Measurements from ENCODE around the gene ZSCAN31.

ZSCAN31 gene

GRCh38 chr6:28357036-28357435 is 21.1 kb upstream of the ZSCAN31 start:
- Histone ChIP-seq H3K4ac (ENCODE audit: low read depth in 1 of 2, low read length in 2 of 2) (peak overlapping the region; percentile 83 to 96), H3K18ac (ENCODE audit: low read depth in 1 of 2, low read length in 2 of 2) (peak overlapping the region; percentile 56 to 93), H3K27ac (ENCODE audit: low read length, poor library complexity, severe bottlenecking) (no peak overlapping the region), H3K9me3 (ENCODE audit: control insufficient read depth, low read length) (no peaks in the 10 kb centered on the region), H3K36me3 (ENCODE audit: control insufficient read depth in 1 of 2, insufficient read depth in 2 of 2, low read depth in 1 of 2, low read length in 2 of 2) (peaks cover 2 to 7% of the 10 kb centered on the region in 2 experiments), H3K4me1 (ENCODE audit: control insufficient read depth, insufficient read depth, low read depth, low read length) (peaks cover 11% of the 10 kb centered on the region), H3K4me3 (ENCODE audit: insufficient read depth in 1 of 2, low read depth in 1 of 2, low read length in 2 of 2) (no peak overlapping the region), H4K91ac (ENCODE audit: low read length) (peak overlapping the region; percentile 95), H2BK5ac (ENCODE audit: low read depth, low read length, poor library complexity, severe bottlenecking) (no peak overlapping the region), H4K8ac (ENCODE audit: low read length) (peak overlapping the region; percentile 98), H2AFZ (ENCODE audit: low read depth, low read length) (no peak overlapping the region), H2AK5ac (ENCODE audit: low read length, severe bottlenecking) (peak overlapping the region; percentile 65), H3K79me1 (replicated peaks; ENCODE audit: low read length, poor library complexity, severe bottlenecking) (peaks cover 32% of the 10 kb centered on the region), H2BK12ac (ENCODE audit: low read length in 2 of 2) (peak overlapping the region; percentile 7 to 84), H3K9ac (ENCODE audit: low read length) (peak overlapping the region; percentile 90), H3K4me2 (ENCODE audit: low read length, poor library complexity, severe bottlenecking) (no peak overlapping the region), H3K27me3 (ENCODE audit: control insufficient read depth in 1 of 2, insufficient read depth in 1 of 2, low read length in 2 of 2) (no peaks in the 10 kb centered on the region), H2BK120ac (ENCODE audit: low read depth, low read length) (peak overlapping the region; percentile 90), H2BK15ac (ENCODE audit: low read depth, poor library complexity, severe bottlenecking) (no peak overlapping the region), H3K14ac (ENCODE audit: low read length in 2 of 2) (peak overlapping the region in 1 of 2 experiments; percentile 61), H3K23ac (ENCODE audit: low read length in 2 of 2) (no peak overlapping the region)
- DNase-seq: peak; percentile 78
- WGBS: 29% methylated on average over 6 of the region's 6 CpGs

DNA sequence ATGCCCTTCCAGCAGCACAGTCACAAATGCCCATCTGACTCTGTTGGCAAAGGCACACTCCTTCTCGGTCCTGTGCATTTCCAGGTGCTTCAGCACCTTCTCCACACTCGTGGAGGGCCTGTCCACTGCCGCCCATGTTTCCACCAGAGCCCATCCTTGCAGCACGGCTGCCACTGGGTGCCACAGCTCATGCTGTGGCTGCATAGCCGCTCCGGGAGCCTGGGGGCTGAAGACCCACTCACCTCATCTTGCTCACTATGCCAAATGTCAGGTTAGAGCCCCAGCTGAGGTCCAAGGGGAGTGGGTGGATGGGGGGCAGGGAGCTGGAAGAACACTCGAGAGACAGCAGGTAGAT is 20.7 kb upstream of the ZSCAN31 start:
- no peak overlapping the region for H3K23ac ChIP-seq (ENCODE audit: low read length in 2 of 2)
- H2BK12ac ChIP-seq (ENCODE audit: low read length in 2 of 2): peak overlapping the region; percentile 7 to 84
- H3K18ac ChIP-seq (ENCODE audit: low read depth in 1 of 2, low read length in 2 of 2): peak overlapping the region; percentile 56 to 93
- H2BK5ac ChIP-seq (ENCODE audit: low read depth, low read length, poor library complexity, severe bottlenecking): no peak overlapping the region
- H3K79me1 ChIP-seq (replicated peaks; ENCODE audit: low read length, poor library complexity, severe bottlenecking): peaks cover 31% of the 10 kb centered on the region
- peak overlapping the region; percentile 83 to 96 for H3K4ac ChIP-seq (ENCODE audit: low read depth in 1 of 2, low read length in 2 of 2)
- H3K4me3 ChIP-seq (ENCODE audit: insufficient read depth in 1 of 2, low read depth in 1 of 2, low read length in 2 of 2): peak overlapping the region in 1 of 2 experiments; percentile 84
- no peaks in the 10 kb centered on the region for H3K9me3 ChIP-seq (ENCODE audit: control insufficient read depth, low read length)
- H3K14ac ChIP-seq (ENCODE audit: low read length in 2 of 2): peak overlapping the region in 1 of 2 experiments; percentile 73
- peak overlapping the region; percentile 65 for H2AK5ac ChIP-seq (ENCODE audit: low read length, severe bottlenecking)
- peaks cover 2 to 5% of the 10 kb centered on the region in 2 experiments for H3K36me3 ChIP-seq (ENCODE audit: control insufficient read depth in 1 of 2, insufficient read depth in 2 of 2, low read depth in 1 of 2, low read length in 2 of 2)
- H4K91ac ChIP-seq (ENCODE audit: low read length): peak overlapping the region; percentile 95
- peak overlapping the region; percentile 90 for H2BK120ac ChIP-seq (ENCODE audit: low read depth, low read length)
- peak overlapping the region; percentile 41 for H3K27ac ChIP-seq (ENCODE audit: low read length, poor library complexity, severe bottlenecking)
- H3K9ac ChIP-seq (ENCODE audit: low read length): peak overlapping the region; percentile 90
- 84% methylated on average over 4 of the region's 7 CpGs for WGBS
- H2BK15ac ChIP-seq (ENCODE audit: low read depth, poor library complexity, severe bottlenecking): peak overlapping the region; percentile 20
- DNase-seq: no peak
- H3K4me2 ChIP-seq (ENCODE audit: low read length, poor library complexity, severe bottlenecking): no peak overlapping the region
- no peaks in the 10 kb centered on the region for H3K27me3 ChIP-seq (ENCODE audit: control insufficient read depth in 1 of 2, insufficient read depth in 1 of 2, low read length in 2 of 2)
- H4K8ac ChIP-seq (ENCODE audit: low read length): peak overlapping the region; percentile 98
- no peak overlapping the region for H2AFZ ChIP-seq (ENCODE audit: low read depth, low read length)
- peaks cover 11% of the 10 kb centered on the region for H3K4me1 ChIP-seq (ENCODE audit: control insufficient read depth, insufficient read depth, low read depth, low read length)

DNA sequence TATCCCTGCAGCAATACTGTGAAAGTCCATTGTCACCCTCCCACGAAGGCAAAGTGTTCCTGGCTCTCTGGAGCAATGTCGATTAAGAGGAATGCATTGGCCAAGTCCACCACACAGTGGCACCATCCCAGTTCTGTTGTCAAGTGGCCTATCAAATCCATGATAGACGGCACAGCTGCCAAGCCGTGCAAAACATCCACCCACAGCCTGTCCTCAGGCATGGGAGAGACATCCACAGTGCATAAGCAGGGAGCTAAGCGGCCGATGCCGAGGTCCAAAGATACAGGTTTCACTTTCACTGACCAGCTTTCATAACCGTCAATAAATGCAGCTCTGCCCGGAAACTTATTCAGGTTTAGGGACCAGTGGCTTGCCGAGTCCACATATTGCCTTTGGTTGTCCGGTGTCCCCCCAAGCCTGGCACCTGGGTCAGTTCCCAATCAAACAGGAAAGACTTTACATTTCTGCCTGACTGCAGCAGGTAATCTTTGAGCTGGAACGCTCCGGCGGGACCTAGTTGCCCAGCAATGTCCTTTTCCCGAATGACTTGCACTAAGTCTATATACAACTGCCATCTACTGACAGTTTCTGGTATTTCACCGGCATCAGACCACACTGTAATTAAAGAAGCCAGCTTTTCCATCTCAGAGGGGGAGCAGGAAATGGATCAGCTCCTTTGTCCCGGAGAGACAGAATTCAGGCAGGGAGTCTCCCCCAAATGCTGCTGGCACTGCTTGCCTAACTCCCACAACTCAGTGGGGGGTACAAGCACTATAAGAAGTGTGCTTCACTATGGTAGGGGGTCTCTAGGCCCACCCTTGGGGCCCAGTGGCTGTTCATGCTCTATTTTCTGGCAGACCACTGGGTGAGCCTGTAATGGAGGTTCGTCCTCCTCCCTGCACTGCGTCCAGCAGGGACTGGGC is 20.1 kb upstream of the ZSCAN31 start:
- H2AK5ac ChIP-seq (ENCODE audit: low read length, severe bottlenecking): peak overlapping the region; percentile 55
- H2BK120ac ChIP-seq (ENCODE audit: low read depth, low read length): peak overlapping the region; percentile 90
- no peaks in the 10 kb centered on the region for H3K27me3 ChIP-seq (ENCODE audit: control insufficient read depth in 1 of 2, insufficient read depth in 1 of 2, low read length in 2 of 2)
- no peak overlapping the region for H2BK5ac ChIP-seq (ENCODE audit: low read depth, low read length, poor library complexity, severe bottlenecking)
- peak overlapping the region; percentile 95 for H4K91ac ChIP-seq (ENCODE audit: low read length)
- no peaks in the 10 kb centered on the region for H3K9me3 ChIP-seq (ENCODE audit: control insufficient read depth, low read length)
- peak overlapping the region; percentile 98 for H4K8ac ChIP-seq (ENCODE audit: low read length)
- peak overlapping the region; percentile 83 to 96 for H3K4ac ChIP-seq (ENCODE audit: low read depth in 1 of 2, low read length in 2 of 2)
- H2BK15ac ChIP-seq (ENCODE audit: low read depth, poor library complexity, severe bottlenecking): peak overlapping the region; percentile 20
- peak overlapping the region; percentile 64 for H3K27ac ChIP-seq (ENCODE audit: low read length, poor library complexity, severe bottlenecking)
- peak overlapping the region in 1 of 2 experiments; percentile 73 for H3K14ac ChIP-seq (ENCODE audit: low read length in 2 of 2)
- H3K9ac ChIP-seq (ENCODE audit: low read length): peak overlapping the region; percentile 90
- peak overlapping the region; percentile 42 to 84 for H3K4me3 ChIP-seq (ENCODE audit: insufficient read depth in 1 of 2, low read depth in 1 of 2, low read length in 2 of 2)
- peak overlapping the region; percentile 20 for H3K4me2 ChIP-seq (ENCODE audit: low read length, poor library complexity, severe bottlenecking)
- peak; percentile 93 for DNase-seq
- H2AFZ ChIP-seq (ENCODE audit: low read depth, low read length): no peak overlapping the region
- peak overlapping the region; percentile 56 to 93 for H3K18ac ChIP-seq (ENCODE audit: low read depth in 1 of 2, low read length in 2 of 2)
- no peak overlapping the region for H3K23ac ChIP-seq (ENCODE audit: low read length in 2 of 2)
- H3K79me1 ChIP-seq (replicated peaks; ENCODE audit: low read length, poor library complexity, severe bottlenecking): peaks cover 30% of the 10 kb centered on the region
- peaks cover 2 to 5% of the 10 kb centered on the region in 2 experiments for H3K36me3 ChIP-seq (ENCODE audit: control insufficient read depth in 1 of 2, insufficient read depth in 2 of 2, low read depth in 1 of 2, low read length in 2 of 2)
- WGBS: 19% methylated on average over 19 of the region's 19 CpGs
- H2BK12ac ChIP-seq (ENCODE audit: low read length in 2 of 2): peak overlapping the region; percentile 7 to 84
- peaks cover 11% of the 10 kb centered on the region for H3K4me1 ChIP-seq (ENCODE audit: control insufficient read depth, insufficient read depth, low read depth, low read length)

All from mesenchymal stem cell (in vitro differentiated cells and primary cell).